HCT116 (cell line): ENCODE results near the gene HOGA1. TPM values are rescaled to one million over a fixed set of nuclear protein-coding genes. Genes with fewer than 3 reads are reported as not detected.

ENCODE experiments used
- ATAC-seq: fragments of 200-7000 bp; cut with Tn5 transposase; 2 replicates; pipeline ENCODE4 v1.9.1; 2020; ENCODE audit warnings: mild to moderate bottlenecking, moderate library complexity
- BruUV-seq: library from RNA; stranded (reverse); fragments of 400-500 nt; replicated peaks from 2 replicates; lab custom pipeline; 2021; lab: Mats Ljungman, UMichigan
- CTCF ChIA-PET: fragments of 300-600 bp; sonication (Branson Sonifier 250); formaldehyde crosslinking; loops from one replicate; lab custom pipeline; 2021; ENCODE audit warnings: antibody characterized with exemption; lab: Charles Lee
- POLR2A ChIA-PET: fragments of 300-600, 350-600 bp; sonication (Branson Sonifier 250); formaldehyde crosslinking; loops from one replicate; lab custom pipeline; 2021; ENCODE audit warnings: antibody characterized with exemption; lab: Charles Lee
- RAD21 ChIA-PET, 2 experiments: fragments of 300-600 bp; sonication (Branson Sonifier 250); formaldehyde crosslinking; loops; one replicate each; lab custom pipeline; 2023; ENCODE audit warnings: low total read pairs in 2 of 2; ENCODE audit not compliant: uncharacterized antibody in 2 of 2, unreplicated experiment in 2 of 2, low non-redundant PET in 1 of 2; lab: Charles Lee
- DNase-seq: peaks from one replicate; pipeline ENCODE4 v3.0.0-alpha.2; 2010; ENCODE audit warnings: low read depth, low spot score
- H2AFZ ChIP-seq: fragments of 200-600 bp; shearing (Covaris generic), sonication (generic); 2 replicates; pipeline ENCODE4 v1.6.1; 2017; ENCODE audit warnings: low read depth, mixed run types, mixed read lengths, antibody characterized with exemption, low read length; ENCODE audit not compliant: poor library complexity, severe bottlenecking
- H3K27ac ChIP-seq: 2 replicates; pipeline ENCODE4 v1.5.1; 2012; ENCODE audit warnings: low read depth, low read length
- H3K27me3 ChIP-seq: fragments of 200-600 bp; sonication (generic); 2 replicates; pipeline ENCODE4 v1.6.1; 2016; ENCODE audit warnings: mixed run types, low read length, mixed read lengths; ENCODE audit not compliant: insufficient read depth
- H3K36me3 ChIP-seq, 2 experiments: fragments of 200-500 bp in 1 of 2; fragments of 200-600 bp in 1 of 2; sonication (Bioruptor generic) in 1 of 2; sonication (generic) in 1 of 2; 2 replicates each; pipeline versions ENCODE4 v1.5.1 to v1.6.1; 2014 to 2016; ENCODE audit warnings: low read length in 2 of 2, inconsistent platforms in 1 of 2, mixed read lengths in 1 of 2, mixed run types in 1 of 2; ENCODE audit not compliant: insufficient read depth in 2 of 2, control insufficient read depth in 1 of 2
- H3K4me1 ChIP-seq, 2 experiments: fragments of 200-600 bp in 1 of 2; sonication (generic) in 1 of 2; 2 replicates each; pipeline versions ENCODE4 v1.5.1 to v1.6.1; 2012 to 2017; ENCODE audit warnings: low read length in 2 of 2, inconsistent platforms in 1 of 2, mild to moderate bottlenecking in 1 of 2, mixed read lengths in 1 of 2, mixed run types in 1 of 2, moderate library complexity in 1 of 2; ENCODE audit not compliant: insufficient read depth in 2 of 2, control insufficient read depth in 1 of 2
- H3K4me2 ChIP-seq: fragments of 200-600 bp; sonication (generic); 2 replicates; pipeline ENCODE4 v1.6.1; 2017; ENCODE audit warnings: mixed run types, low read length, mixed read lengths
- H3K4me3 ChIP-seq, 2 experiments: fragments of 200-600 bp in 1 of 2; sonication (generic) in 1 of 2; replicated peaks in 1 of 2; 2 replicates each; pipeline ENCODE4 v1.5.1; 2011 to 2016; ENCODE audit warnings: low read length in 2 of 2, control low read depth in 1 of 2, low read depth in 1 of 2, mild to moderate bottlenecking in 1 of 2, mixed read lengths in 1 of 2, mixed run types in 1 of 2
- H3K79me2 ChIP-seq: fragments of 200-600 bp; sonication (generic); 2 replicates; pipeline ENCODE4 v1.6.1; 2017; ENCODE audit warnings: mild to moderate bottlenecking, mixed run types, low read length, moderate library complexity, mixed read lengths; ENCODE audit not compliant: insufficient read depth
- H3K9ac ChIP-seq: fragments of 200-600 bp; sonication (generic); 2 replicates; pipeline ENCODE4 v1.6.1; 2016; ENCODE audit warnings: low read length, mixed read lengths
- H3K9me2 ChIP-seq: fragments of 200-600 bp; sonication (generic), shearing (Covaris generic); 2 replicates; pipeline ENCODE4 v1.6.1; 2017; ENCODE audit warnings: mixed run types, mild to moderate bottlenecking, moderate library complexity; ENCODE audit not compliant: insufficient read depth
- H3K9me3 ChIP-seq, 2 experiments: fragments of 200-500 bp in 1 of 2; fragments of 200-600 bp in 1 of 2; sonication (Bioruptor generic) in 1 of 2; sonication (generic) in 1 of 2; 2 replicates each; pipeline ENCODE4 v1.6.1; 2014 to 2017; ENCODE audit warnings: low read length in 2 of 2, mixed read lengths in 2 of 2, inconsistent platforms in 1 of 2, low read depth in 1 of 2, mild to moderate bottlenecking in 1 of 2, mixed run types in 1 of 2, moderate library complexity in 1 of 2; ENCODE audit not compliant: control insufficient read depth in 1 of 2, insufficient read depth in 1 of 2
- H4K20me1 ChIP-seq: fragments of 200-600 bp; sonication (generic), shearing (Covaris generic); 2 replicates; pipeline ENCODE4 v1.6.1; 2017; ENCODE audit warnings: mixed run types, mild to moderate bottlenecking, moderate library complexity; ENCODE audit not compliant: insufficient read depth
- CEBPB ChIP-seq: IDR thresholded peaks from 2 replicates; pipeline ENCODE4 v1.6.1; 2012; ENCODE audit warnings: low read depth
- CTCF ChIP-seq, 3 experiments: fragments of 200-600 bp in 1 of 3; sonication (generic) in 1 of 3; IDR thresholded peaks in 2 of 3; conservative IDR thresholded peaks in 1 of 3; 2 replicates each; pipeline ENCODE4 v1.5.1; 2012 to 2017; ENCODE audit warnings: low read depth in 2 of 3, low read length in 2 of 3, antibody characterized with exemption in 1 of 3, borderline replicate concordance in 1 of 3, control low read depth in 1 of 3, mild to moderate bottlenecking in 1 of 3, mixed read lengths in 1 of 3, mixed run types in 1 of 3, moderate library complexity in 1 of 3; ENCODE audit not compliant: insufficient read depth in 1 of 3
- EGR1 ChIP-seq: IDR thresholded peaks from 2 replicates; pipeline ENCODE4 v1.6.1; 2012; ENCODE audit warnings: low read depth
- FOSL1 ChIP-seq: IDR thresholded peaks from 2 replicates; pipeline ENCODE4 v1.6.1; 2012; ENCODE audit warnings: low read depth
- JUND ChIP-seq: IDR thresholded peaks from 2 replicates; pipeline ENCODE4 v1.6.1; 2012
- POLR2A ChIP-seq: IDR thresholded peaks from 2 replicates; pipeline ENCODE4 v1.7.0; 2011; ENCODE audit warnings: borderline replicate concordance; ENCODE audit not compliant: insufficient read depth, insufficient read length; ENCODE audit errors: extremely low read depth
- SIN3A ChIP-seq: IDR thresholded peaks from 2 replicates; pipeline ENCODE4 v1.6.1; 2012; ENCODE audit warnings: low read depth
- intact Hi-C: fragments of 100-400 bp; cut with micrococcal nuclease; formaldehyde crosslinking; loops from 2 replicates; pipeline ENCODE4 v1.10.0; 2022
- total RNA-seq: library from RNA; stranded (reverse); gene quantifications from one replicate; pipeline ENCODE4 v1.2.1, GENCODE V29; 2021; ENCODE audit not compliant: unreplicated experiment
- TF ChIP-seq, protein P1 (sequence below): IDR thresholded peaks from 2 replicates; pipeline ENCODE4 v1.6.1; 2012
- TF ChIP-seq, protein P2 (sequence below): IDR thresholded peaks from 2 replicates; pipeline ENCODE4 v1.6.1; 2012; ENCODE audit warnings: low read depth

Gene HOGA1
- total RNA-seq, 1 experiment from 2014 or later: 1.6 TPM

DNA sequence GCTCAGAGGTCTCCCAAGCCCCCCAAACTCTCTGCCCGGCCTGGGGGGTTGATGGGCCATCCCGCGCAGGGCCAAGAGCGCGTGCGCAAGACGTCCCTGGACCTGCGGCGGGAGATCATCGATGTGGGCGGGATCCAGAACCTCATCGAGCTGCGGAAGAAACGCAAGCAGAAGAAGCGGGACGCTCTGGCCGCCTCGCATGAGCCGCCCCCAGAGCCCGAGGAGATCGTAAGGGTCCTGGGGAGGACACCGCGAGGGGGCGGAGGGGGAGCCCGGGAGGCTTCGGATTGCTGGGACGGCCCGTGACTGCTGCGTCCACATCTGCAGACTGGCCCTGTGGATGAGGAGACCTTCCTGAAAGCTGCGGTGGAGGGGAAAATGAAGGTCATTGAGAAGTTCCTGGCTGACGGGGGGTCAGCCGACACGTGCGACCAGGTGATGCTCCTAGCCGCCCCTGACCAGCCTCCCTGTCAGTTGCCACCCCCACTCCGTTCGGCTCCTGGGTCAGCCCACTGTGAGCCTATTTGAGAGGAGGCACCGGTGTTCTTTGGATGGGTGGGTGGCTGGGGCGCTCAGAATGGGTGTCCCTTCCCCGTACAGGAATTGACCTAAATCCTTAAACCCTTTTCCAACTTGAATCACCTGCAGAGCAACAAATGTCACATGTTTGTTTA lies 5.9 kb upstream of the HOGA1 start:
- no peaks in the 10 kb centered on the region for H3K9me2 ChIP-seq
- ChIA-PET POLR2A (no interaction called here), CTCF (no interaction called here), RAD21 (no interaction called here)
- peaks cover 25 to 30% of the 10 kb centered on the region in 2 experiments for H3K4me1 ChIP-seq
- no peak overlapping the region for H3K27ac ChIP-seq
- H4K20me1 ChIP-seq: no peaks in the 10 kb centered on the region
- H3K9ac ChIP-seq: no peak overlapping the region
- no TSS peak for BruUV-seq
- no peaks in the 10 kb centered on the region for H3K79me2 ChIP-seq
- no peak overlapping the region for H3K4me3 ChIP-seq
- H3K36me3 ChIP-seq: no peaks in the 10 kb centered on the region
- no peaks in the 10 kb centered on the region for H3K27me3 ChIP-seq
- TF ChIP-seq JUND (no peak), EGR1 (no peak), SIN3A (no peak), POLR2A (no peak), CTCF (IDR thresholded peaks at IDR 0.05 in 2 of 3, conservative IDR thresholded peaks at IDR 0.05 in 1 of 3; ENCODE audit: borderline replicate concordance in 1 of 3, insufficient read depth in 1 of 3, low read depth in 2 of 3, low read length in 2 of 3) (no peak), FOSL1 (no peak), CEBPB (no peak)
- TF ChIP-seq, protein P1, sequence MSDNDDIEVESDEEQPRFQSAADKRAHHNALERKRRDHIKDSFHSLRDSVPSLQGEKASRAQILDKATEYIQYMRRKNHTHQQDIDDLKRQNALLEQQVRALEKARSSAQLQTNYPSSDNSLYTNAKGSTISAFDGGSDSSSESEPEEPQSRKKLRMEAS: no peak
- TF ChIP-seq, protein P2, sequence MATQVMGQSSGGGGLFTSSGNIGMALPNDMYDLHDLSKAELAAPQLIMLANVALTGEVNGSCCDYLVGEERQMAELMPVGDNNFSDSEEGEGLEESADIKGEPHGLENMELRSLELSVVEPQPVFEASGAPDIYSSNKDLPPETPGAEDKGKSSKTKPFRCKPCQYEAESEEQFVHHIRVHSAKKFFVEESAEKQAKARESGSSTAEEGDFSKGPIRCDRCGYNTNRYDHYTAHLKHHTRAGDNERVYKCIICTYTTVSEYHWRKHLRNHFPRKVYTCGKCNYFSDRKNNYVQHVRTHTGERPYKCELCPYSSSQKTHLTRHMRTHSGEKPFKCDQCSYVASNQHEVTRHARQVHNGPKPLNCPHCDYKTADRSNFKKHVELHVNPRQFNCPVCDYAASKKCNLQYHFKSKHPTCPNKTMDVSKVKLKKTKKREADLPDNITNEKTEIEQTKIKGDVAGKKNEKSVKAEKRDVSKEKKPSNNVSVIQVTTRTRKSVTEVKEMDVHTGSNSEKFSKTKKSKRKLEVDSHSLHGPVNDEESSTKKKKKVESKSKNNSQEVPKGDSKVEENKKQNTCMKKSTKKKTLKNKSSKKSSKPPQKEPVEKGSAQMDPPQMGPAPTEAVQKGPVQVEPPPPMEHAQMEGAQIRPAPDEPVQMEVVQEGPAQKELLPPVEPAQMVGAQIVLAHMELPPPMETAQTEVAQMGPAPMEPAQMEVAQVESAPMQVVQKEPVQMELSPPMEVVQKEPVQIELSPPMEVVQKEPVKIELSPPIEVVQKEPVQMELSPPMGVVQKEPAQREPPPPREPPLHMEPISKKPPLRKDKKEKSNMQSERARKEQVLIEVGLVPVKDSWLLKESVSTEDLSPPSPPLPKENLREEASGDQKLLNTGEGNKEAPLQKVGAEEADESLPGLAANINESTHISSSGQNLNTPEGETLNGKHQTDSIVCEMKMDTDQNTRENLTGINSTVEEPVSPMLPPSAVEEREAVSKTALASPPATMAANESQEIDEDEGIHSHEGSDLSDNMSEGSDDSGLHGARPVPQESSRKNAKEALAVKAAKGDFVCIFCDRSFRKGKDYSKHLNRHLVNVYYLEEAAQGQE: no peak
- H3K4me2 ChIP-seq: no peak overlapping the region
- ATAC-seq (no peak), DNase-seq (no peak)
- no peak overlapping the region for H2AFZ ChIP-seq
- intact Hi-C loops: no loop called here
- no peaks in the 10 kb centered on the region for H3K9me3 ChIP-seq
